Kidney epithelial cell (primary cell): ENCODE data around the gene REXO5. TPM values are rescaled to one million over a fixed set of nuclear protein-coding genes. Genes with fewer than 3 reads are reported as not detected.

Experiments used
- DNase-seq: peaks from one replicate; pipeline ENCODE4 v3.0.0-alpha.2; 2010; ENCODE audit warnings: low read depth
- H3K27me3 ChIP-seq: 2 replicates; pipeline ENCODE4 v1.6.0; 2011; ENCODE audit warnings: low read length; ENCODE audit not compliant: control insufficient read depth, insufficient read depth
- H3K36me3 ChIP-seq: 2 replicates; pipeline ENCODE4 v1.5.1; 2011; ENCODE audit warnings: low read length; ENCODE audit not compliant: control insufficient read depth, insufficient read depth
- H3K4me3 ChIP-seq: 2 replicates; pipeline ENCODE4 v1.5.1; 2011; ENCODE audit warnings: low read depth, mild to moderate bottlenecking, control low read depth, low read length
- total RNA-seq: library from RNA; depleted of rRNA; stranded (reverse); fragments of >200 nt; gene quantifications from 2 replicates; pipeline ENCODE4 v1.2.3, GENCODE V29; 2015
- TF ChIP-seq, protein P1 (sequence below): IDR thresholded peaks from 2 replicates; pipeline ENCODE4 v1.5.1; 2011; ENCODE audit warnings: mild to moderate bottlenecking, moderate library complexity, low read length, control low read depth, inconsistent platforms; ENCODE audit not compliant: insufficient read depth, poor library complexity, severe bottlenecking

The REXO5 gene
- total RNA-seq, 1 donor from 2014 or later = 2.7 TPM

- no peaks in the 10 kb centered on the region for H3K27me3 ChIP-seq
- DNase-seq = no peak
- no peaks in the 10 kb centered on the region for H3K36me3 ChIP-seq
- H3K4me3 ChIP-seq = no peak overlapping the region
- TF ChIP-seq, protein P1, sequence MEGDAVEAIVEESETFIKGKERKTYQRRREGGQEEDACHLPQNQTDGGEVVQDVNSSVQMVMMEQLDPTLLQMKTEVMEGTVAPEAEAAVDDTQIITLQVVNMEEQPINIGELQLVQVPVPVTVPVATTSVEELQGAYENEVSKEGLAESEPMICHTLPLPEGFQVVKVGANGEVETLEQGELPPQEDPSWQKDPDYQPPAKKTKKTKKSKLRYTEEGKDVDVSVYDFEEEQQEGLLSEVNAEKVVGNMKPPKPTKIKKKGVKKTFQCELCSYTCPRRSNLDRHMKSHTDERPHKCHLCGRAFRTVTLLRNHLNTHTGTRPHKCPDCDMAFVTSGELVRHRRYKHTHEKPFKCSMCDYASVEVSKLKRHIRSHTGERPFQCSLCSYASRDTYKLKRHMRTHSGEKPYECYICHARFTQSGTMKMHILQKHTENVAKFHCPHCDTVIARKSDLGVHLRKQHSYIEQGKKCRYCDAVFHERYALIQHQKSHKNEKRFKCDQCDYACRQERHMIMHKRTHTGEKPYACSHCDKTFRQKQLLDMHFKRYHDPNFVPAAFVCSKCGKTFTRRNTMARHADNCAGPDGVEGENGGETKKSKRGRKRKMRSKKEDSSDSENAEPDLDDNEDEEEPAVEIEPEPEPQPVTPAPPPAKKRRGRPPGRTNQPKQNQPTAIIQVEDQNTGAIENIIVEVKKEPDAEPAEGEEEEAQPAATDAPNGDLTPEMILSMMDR = no peak
Measured at GRCh38 chr16:20830372-20830771, 24.0 kb downstream of the REXO5 start.

GRCh38 chr16:20833086-20833485 lies 26.8 kb downstream of the REXO5 start:
- DNase-seq = no peak
- Histone ChIP-seq H3K36me3 (no peaks in the 10 kb centered on the region), H3K27me3 (no peaks in the 10 kb centered on the region), H3K4me3 (no peak overlapping the region)
- TF ChIP-seq, protein P1 = no peak

- Histone ChIP-seq H3K27me3 (no peaks in the 10 kb centered on the region), H3K36me3 (no peaks in the 10 kb centered on the region), H3K4me3 (no peak overlapping the region)
- DNase-seq = no peak
- TF ChIP-seq, protein P1 = no peak
Measured at GRCh38 chr16:20838240-20838639, 31.9 kb downstream of the REXO5 start.

GRCh38 chr16:20839504-20839903 lies 33.2 kb downstream of the REXO5 start:
- Histone ChIP-seq H3K4me3 (no peak overlapping the region), H3K36me3 (no peaks in the 10 kb centered on the region)
- TF ChIP-seq, protein P1 = no peak

GRCh38 chr16:20844054-20844453 lies 37.7 kb downstream of the REXO5 start:
- H3K36me3 ChIP-seq = no peaks in the 10 kb centered on the region
- H3K4me3 ChIP-seq = no peak overlapping the region
- H3K27me3 ChIP-seq = no peaks in the 10 kb centered on the region
- no peak for DNase-seq
- TF ChIP-seq, protein P1 = no peak

More at GRCh38 chr16:20839504-20839903, 33.2 kb downstream of the REXO5 start:
- no peaks in the 10 kb centered on the region for H3K27me3 ChIP-seq
- DNase-seq = no peak

- Histone ChIP-seq H3K36me3 (no peaks in the 10 kb centered on the region), H3K27me3 (no peaks in the 10 kb centered on the region), H3K4me3 (no peak overlapping the region)
- TF ChIP-seq, protein P1 = no peak
- no peak for DNase-seq
Measured at GRCh38 chr16:20844588-20844987, 38.3 kb downstream of the REXO5 start.
